Panc1 (cell line): ENCODE measurements around the gene EHMT2. TPM values are rescaled to one million over a fixed set of nuclear protein-coding genes. Genes with fewer than 3 reads are reported as not detected.

Experiments
- ATAC-seq: fragments of 200-7000 bp; cut with Tn5 transposase; 2 replicates; pipeline ENCODE4 v1.9.1; 2020; ENCODE audit warnings: mild to moderate bottlenecking, moderate library complexity
- BruUV-seq: library from RNA; stranded (reverse); fragments of 400-500 nt; replicated peaks from 2 replicates; lab custom pipeline; 2021; lab: Mats Ljungman, UMichigan
- CTCF ChIA-PET: fragments of 300-600 bp; sonication (Branson Sonifier 250); formaldehyde crosslinking; loops from one replicate; lab custom pipeline; 2022; ENCODE audit warnings: antibody characterized with exemption; lab: Charles Lee
- POLR2A ChIA-PET: fragments of 300-600 bp; sonication (Branson Sonifier 250); formaldehyde crosslinking; loops from one replicate; lab custom pipeline; 2022; ENCODE audit warnings: antibody characterized with exemption; lab: Charles Lee
- DNase-seq: peaks from one replicate; pipeline ENCODE4 v3.0.0-alpha.2; 2010; ENCODE audit warnings: low read depth, low spot score
- H3K27ac ChIP-seq: 2 replicates; pipeline ENCODE4 v1.5.1; 2011; ENCODE audit warnings: mild to moderate bottlenecking, low read length, inconsistent platforms
- H3K27me3 ChIP-seq: fragments of 200-500 bp; sonication (Bioruptor generic); 2 replicates; pipeline ENCODE4 v1.6.0; 2014; ENCODE audit warnings: low read length, inconsistent platforms; ENCODE audit not compliant: control insufficient read depth, insufficient read depth
- H3K36me3 ChIP-seq: fragments of 200-500 bp; sonication (Bioruptor generic); 2 replicates; pipeline ENCODE4 v1.5.1; 2014; ENCODE audit warnings: inconsistent platforms, mild to moderate bottlenecking, low read length, moderate library complexity; ENCODE audit not compliant: control insufficient read depth, insufficient read depth
- H3K4me1 ChIP-seq: 2 replicates; pipeline ENCODE4 v1.5.1; 2011; ENCODE audit warnings: inconsistent platforms, mild to moderate bottlenecking, low read length, moderate library complexity; ENCODE audit not compliant: control insufficient read depth, insufficient read depth
- H3K4me3 ChIP-seq, 2 experiments: 2 replicates each; pipeline ENCODE4 v1.5.1; 2011 to 2012; ENCODE audit warnings: low read depth in 2 of 2, low read length in 2 of 2, mild to moderate bottlenecking in 2 of 2, inconsistent platforms in 1 of 2, moderate library complexity in 1 of 2
- H3K9me3 ChIP-seq: fragments of 200-500 bp; sonication (Bioruptor generic); 2 replicates; pipeline ENCODE4 v1.5.1; 2014; ENCODE audit warnings: low read depth, mild to moderate bottlenecking, inconsistent platforms, low read length, moderate library complexity; ENCODE audit not compliant: control insufficient read depth, insufficient read depth
- POLR2AphosphoS5 ChIP-seq: IDR thresholded peaks from 2 replicates; pipeline ENCODE4 v1.6.1; 2012; ENCODE audit warnings: mild to moderate bottlenecking, low read depth, low read length, moderate library complexity
- SIN3A ChIP-seq: IDR thresholded peaks from 2 replicates; pipeline ENCODE4 v1.6.1; 2012; ENCODE audit warnings: low read depth, mild to moderate bottlenecking, low read length, moderate library complexity, borderline replicate concordance; ENCODE audit not compliant: insufficient read depth
- TCF7L2 ChIP-seq: IDR thresholded peaks from 2 replicates; pipeline ENCODE4 v1.6.1; 2011; ENCODE audit warnings: mild to moderate bottlenecking, low read depth, low read length, inconsistent platforms
- in situ Hi-C: cut with HindIII; loops from 2 replicates; pipeline ENCODE4 v1.10.0; 2016; ENCODE audit warnings: low sequenced_read_pairs, low pct_unique_long_range_greater_than_20kb
- intact Hi-C: fragments of 100-400 bp; cut with micrococcal nuclease; formaldehyde crosslinking; loops from one replicate; pipeline ENCODE4 v1.10.0; 2022; ENCODE audit not compliant: unreplicated experiment
- total RNA-seq: library from RNA; stranded (reverse); gene quantifications from one replicate; pipeline ENCODE4 v1.2.1, GENCODE V29; 2021; ENCODE audit not compliant: unreplicated experiment
- TF ChIP-seq, protein P1 (sequence below): fragments of 450-650 bp; IDR thresholded peaks from 2 replicates; pipeline ENCODE4 v1.5.1; 2017; ENCODE audit warnings: mild to moderate bottlenecking
- TF ChIP-seq, protein P2 (sequence below), 2 experiments: IDR thresholded peaks; 2 replicates each; pipeline ENCODE4 v1.6.1; 2011 to 2012; ENCODE audit warnings: low read depth in 2 of 2, control low read depth in 1 of 2, low read length in 1 of 2, mild to moderate bottlenecking in 1 of 2, moderate library complexity in 1 of 2; ENCODE audit not compliant: insufficient read depth in 1 of 2

The EHMT2 gene
- total RNA-seq, 1 experiment from 2014 or later: 60.4 TPM

DNA sequence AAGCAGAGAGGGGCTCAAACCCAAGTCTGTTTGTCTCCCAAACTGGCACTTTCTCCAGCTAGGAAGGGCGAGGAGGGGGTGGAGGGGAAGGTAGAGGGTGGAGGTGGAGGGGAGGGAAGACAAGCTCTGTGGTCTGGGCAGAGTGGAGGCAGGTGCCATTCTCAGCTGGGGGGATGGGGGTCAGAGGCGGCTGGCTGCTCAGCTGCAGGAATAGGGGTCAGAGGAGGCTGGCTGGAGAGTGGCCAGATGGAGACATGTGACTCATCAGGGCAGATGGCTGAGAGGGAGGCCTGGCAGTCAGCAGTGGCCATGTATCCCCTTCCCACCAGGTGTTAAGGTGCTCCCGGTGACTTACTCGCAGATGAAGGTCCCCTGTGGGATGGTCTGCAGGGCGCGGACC lies 15.2 kb downstream of the EHMT2 start:
- TF ChIP-seq POLR2AphosphoS5: no peak
- TF ChIP-seq, protein P1, sequence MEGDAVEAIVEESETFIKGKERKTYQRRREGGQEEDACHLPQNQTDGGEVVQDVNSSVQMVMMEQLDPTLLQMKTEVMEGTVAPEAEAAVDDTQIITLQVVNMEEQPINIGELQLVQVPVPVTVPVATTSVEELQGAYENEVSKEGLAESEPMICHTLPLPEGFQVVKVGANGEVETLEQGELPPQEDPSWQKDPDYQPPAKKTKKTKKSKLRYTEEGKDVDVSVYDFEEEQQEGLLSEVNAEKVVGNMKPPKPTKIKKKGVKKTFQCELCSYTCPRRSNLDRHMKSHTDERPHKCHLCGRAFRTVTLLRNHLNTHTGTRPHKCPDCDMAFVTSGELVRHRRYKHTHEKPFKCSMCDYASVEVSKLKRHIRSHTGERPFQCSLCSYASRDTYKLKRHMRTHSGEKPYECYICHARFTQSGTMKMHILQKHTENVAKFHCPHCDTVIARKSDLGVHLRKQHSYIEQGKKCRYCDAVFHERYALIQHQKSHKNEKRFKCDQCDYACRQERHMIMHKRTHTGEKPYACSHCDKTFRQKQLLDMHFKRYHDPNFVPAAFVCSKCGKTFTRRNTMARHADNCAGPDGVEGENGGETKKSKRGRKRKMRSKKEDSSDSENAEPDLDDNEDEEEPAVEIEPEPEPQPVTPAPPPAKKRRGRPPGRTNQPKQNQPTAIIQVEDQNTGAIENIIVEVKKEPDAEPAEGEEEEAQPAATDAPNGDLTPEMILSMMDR: no peak
- no peak for TF ChIP-seq SIN3A
- TF ChIP-seq, protein P2, sequence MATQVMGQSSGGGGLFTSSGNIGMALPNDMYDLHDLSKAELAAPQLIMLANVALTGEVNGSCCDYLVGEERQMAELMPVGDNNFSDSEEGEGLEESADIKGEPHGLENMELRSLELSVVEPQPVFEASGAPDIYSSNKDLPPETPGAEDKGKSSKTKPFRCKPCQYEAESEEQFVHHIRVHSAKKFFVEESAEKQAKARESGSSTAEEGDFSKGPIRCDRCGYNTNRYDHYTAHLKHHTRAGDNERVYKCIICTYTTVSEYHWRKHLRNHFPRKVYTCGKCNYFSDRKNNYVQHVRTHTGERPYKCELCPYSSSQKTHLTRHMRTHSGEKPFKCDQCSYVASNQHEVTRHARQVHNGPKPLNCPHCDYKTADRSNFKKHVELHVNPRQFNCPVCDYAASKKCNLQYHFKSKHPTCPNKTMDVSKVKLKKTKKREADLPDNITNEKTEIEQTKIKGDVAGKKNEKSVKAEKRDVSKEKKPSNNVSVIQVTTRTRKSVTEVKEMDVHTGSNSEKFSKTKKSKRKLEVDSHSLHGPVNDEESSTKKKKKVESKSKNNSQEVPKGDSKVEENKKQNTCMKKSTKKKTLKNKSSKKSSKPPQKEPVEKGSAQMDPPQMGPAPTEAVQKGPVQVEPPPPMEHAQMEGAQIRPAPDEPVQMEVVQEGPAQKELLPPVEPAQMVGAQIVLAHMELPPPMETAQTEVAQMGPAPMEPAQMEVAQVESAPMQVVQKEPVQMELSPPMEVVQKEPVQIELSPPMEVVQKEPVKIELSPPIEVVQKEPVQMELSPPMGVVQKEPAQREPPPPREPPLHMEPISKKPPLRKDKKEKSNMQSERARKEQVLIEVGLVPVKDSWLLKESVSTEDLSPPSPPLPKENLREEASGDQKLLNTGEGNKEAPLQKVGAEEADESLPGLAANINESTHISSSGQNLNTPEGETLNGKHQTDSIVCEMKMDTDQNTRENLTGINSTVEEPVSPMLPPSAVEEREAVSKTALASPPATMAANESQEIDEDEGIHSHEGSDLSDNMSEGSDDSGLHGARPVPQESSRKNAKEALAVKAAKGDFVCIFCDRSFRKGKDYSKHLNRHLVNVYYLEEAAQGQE (IDR thresholded peaks at IDR 0.05; ENCODE audit: insufficient read depth in 1 of 2, low read depth in 2 of 2, low read length in 1 of 2): no peak
- no peak for TF ChIP-seq TCF7L2
- no peak for DNase-seq
- H3K4me1 ChIP-seq: peaks cover 11% of the 10 kb centered on the region; the same call in 1 of the 2 replicates
- H3K4me3 ChIP-seq: no peak overlapping the region
- ChIA-PET CTCF (no interaction called here), POLR2A (no interaction called here)
- no peak overlapping the region for H3K27ac ChIP-seq
- no peak for ATAC-seq
- intact Hi-C loops (no loop called here), in situ Hi-C loops (no loop called here)
- BruUV-seq: no TSS peak
- no peaks in the 10 kb centered on the region for H3K36me3 ChIP-seq
- H3K9me3 ChIP-seq: no peaks in the 10 kb centered on the region
- H3K27me3 ChIP-seq: no peaks in the 10 kb centered on the region

DNA sequence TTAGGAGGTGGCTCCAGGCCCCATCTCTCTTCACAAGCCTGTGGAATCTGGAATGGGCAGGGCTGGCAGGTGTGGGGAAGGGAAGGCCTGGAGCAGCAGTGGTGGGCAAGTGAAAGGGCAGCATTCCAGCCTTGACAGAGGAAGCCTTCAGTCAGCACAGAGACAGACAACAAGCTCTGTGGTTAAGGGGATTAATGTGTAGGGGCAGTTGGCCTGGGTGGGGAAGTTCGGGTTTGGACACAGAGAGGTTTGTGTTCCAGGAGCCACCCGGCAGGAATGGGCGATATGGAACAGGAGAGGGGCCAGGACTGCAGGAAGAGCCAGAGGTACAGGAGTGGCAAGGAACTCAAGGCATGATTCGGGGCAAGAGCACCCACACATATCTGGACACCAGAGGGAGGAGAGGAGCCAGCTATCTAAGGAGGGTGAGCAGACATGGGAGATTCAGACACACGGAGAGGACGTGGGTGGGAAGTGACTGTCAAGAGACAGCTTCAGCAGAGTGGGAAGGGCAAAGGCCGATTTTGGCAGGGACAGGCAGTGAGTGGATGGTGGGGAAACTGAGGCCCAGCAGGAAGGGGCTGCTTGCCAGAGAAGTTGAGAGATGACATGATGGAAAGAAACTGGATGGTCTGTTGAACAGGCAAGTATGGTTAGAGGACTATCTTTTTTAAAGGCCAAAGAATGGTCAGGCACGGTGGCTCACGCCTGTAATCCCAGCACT lies 16.2 kb downstream of the EHMT2 start:
- POLR2A ChIA-PET: no interaction called here
- no TSS peak for BruUV-seq
- H3K4me1 ChIP-seq: peaks cover 17% of the 10 kb centered on the region; the same call in 1 of the 2 replicates
- no peak overlapping the region for H3K4me3 ChIP-seq
- in situ Hi-C loops (no loop called here), intact Hi-C loops (no loop called here)
- TF ChIP-seq, protein P2 (IDR thresholded peaks at IDR 0.05; ENCODE audit: insufficient read depth in 1 of 2, low read depth in 2 of 2, low read length in 1 of 2): no peak
- TF ChIP-seq POLR2AphosphoS5 (no peak), SIN3A (no peak), TCF7L2 (no peak)
- TF ChIP-seq, protein P1: no peak
- H3K9me3 ChIP-seq: no peaks in the 10 kb centered on the region
- ATAC-seq: no peak
- H3K36me3 ChIP-seq: no peaks in the 10 kb centered on the region
- CTCF ChIA-PET: no interaction called here
- no peaks in the 10 kb centered on the region for H3K27me3 ChIP-seq
- no peak overlapping the region for H3K27ac ChIP-seq
- no peak for DNase-seq
